H9 (cell line): ENCODE measurements around the gene BPIFB4. TPM values are rescaled to one million over a fixed set of nuclear protein-coding genes. Genes with fewer than 3 reads are reported as not detected.

Experiments
- DNase-seq: peaks from one replicate; pipeline ENCODE4 v3.0.0-alpha.2; 2017
- H2AFZ ChIP-seq: one replicate; pipeline ENCODE4 v1.6.1; 2013; ENCODE audit warnings: mild to moderate bottlenecking, low read length, control low read depth, moderate library complexity
- H2AK5ac ChIP-seq: 2 replicates; pipeline ENCODE4 v1.6.1; 2013; ENCODE audit warnings: low read length, control low read depth, mixed read lengths; ENCODE audit not compliant: insufficient read length
- H2BK120ac ChIP-seq: one replicate; pipeline ENCODE4 v1.6.1; 2013; ENCODE audit warnings: low read depth, mild to moderate bottlenecking, low read length, control low read depth, inconsistent platforms; ENCODE audit not compliant: poor library complexity, severe bottlenecking
- H2BK12ac ChIP-seq: 2 replicates; pipeline ENCODE4 v1.6.1; 2013; ENCODE audit warnings: low read length, control low read depth, mixed read lengths, low read depth; ENCODE audit not compliant: insufficient read length
- H2BK15ac ChIP-seq: 2 replicates; pipeline ENCODE4 v1.6.1; 2013; ENCODE audit warnings: low read depth, low read length, control low read depth
- H2BK20ac ChIP-seq: one replicate; pipeline ENCODE4 v1.6.1; 2013; ENCODE audit warnings: low read depth, mild to moderate bottlenecking, low read length, control low read depth, inconsistent platforms; ENCODE audit not compliant: poor library complexity, severe bottlenecking
- H2BK5ac ChIP-seq: 2 replicates; pipeline ENCODE4 v1.6.1; 2013; ENCODE audit warnings: low read length, control low read depth, mixed read lengths; ENCODE audit not compliant: insufficient read length
- H3K14ac ChIP-seq: 2 replicates; pipeline ENCODE4 v1.6.1; 2013; ENCODE audit warnings: low read length, control low read depth; ENCODE audit not compliant: insufficient read depth
- H3K18ac ChIP-seq: 2 replicates; pipeline ENCODE4 v1.6.1; 2013; ENCODE audit warnings: low read depth, mild to moderate bottlenecking, mixed read lengths, low read length, control low read depth; ENCODE audit not compliant: insufficient read length
- H3K23ac ChIP-seq: 2 replicates; pipeline ENCODE4 v1.6.1; 2013; ENCODE audit warnings: low read length, control low read depth, mixed read lengths, low read depth; ENCODE audit not compliant: insufficient read length
- H3K23me2 ChIP-seq: 2 replicates; pipeline ENCODE4 v1.6.1; 2013; ENCODE audit warnings: low read depth, mild to moderate bottlenecking, mixed read lengths, low read length, control low read depth; ENCODE audit not compliant: insufficient read length, poor library complexity, severe bottlenecking
- H3K27ac ChIP-seq: 2 replicates; pipeline ENCODE4 v1.5.1; 2013; ENCODE audit warnings: low read length, control low read depth, mixed read lengths, low read depth; ENCODE audit not compliant: insufficient read length
- H3K27me3 ChIP-seq: 2 replicates; pipeline ENCODE4 v1.6.1; 2013; ENCODE audit warnings: low read length, control low read depth, inconsistent platforms; ENCODE audit not compliant: insufficient read depth
- H3K4ac ChIP-seq: 2 replicates; pipeline ENCODE4 v1.6.1; 2013; ENCODE audit warnings: low read depth, mild to moderate bottlenecking, control low read depth, inconsistent platforms, low read length, moderate library complexity
- H3K4me1 ChIP-seq: 2 replicates; pipeline ENCODE4 v1.6.1; 2013; ENCODE audit warnings: low read length, control low read depth, inconsistent platforms; ENCODE audit not compliant: insufficient read depth
- H3K4me2 ChIP-seq: 2 replicates; pipeline ENCODE4 v1.6.1; 2013; ENCODE audit warnings: low read length, control low read depth, mixed read lengths; ENCODE audit not compliant: insufficient read length, insufficient read depth
- H3K56ac ChIP-seq: 2 replicates; pipeline ENCODE4 v1.6.1; 2013; ENCODE audit warnings: low read depth, mild to moderate bottlenecking, mixed read lengths, low read length, control low read depth; ENCODE audit not compliant: insufficient read length
- H3K79me1 ChIP-seq: 2 replicates; pipeline ENCODE4 v1.6.1; 2013; ENCODE audit warnings: low read depth, mild to moderate bottlenecking, moderate library complexity, low read length, control low read depth, inconsistent platforms; ENCODE audit not compliant: insufficient read depth, poor library complexity, severe bottlenecking
- H3K79me2 ChIP-seq: 2 replicates; pipeline ENCODE4 v1.6.1; 2013; ENCODE audit warnings: low read length, control low read depth, inconsistent platforms; ENCODE audit not compliant: insufficient read depth
- H3K9ac ChIP-seq: 2 replicates; pipeline ENCODE4 v1.6.1; 2013; ENCODE audit warnings: low read length, control low read depth, mixed read lengths; ENCODE audit not compliant: insufficient read length; ENCODE audit errors: extremely low read depth
- H3K9me3 ChIP-seq: one replicate; pipeline ENCODE4 v1.6.1; 2013; ENCODE audit warnings: low read depth, low read length, inconsistent platforms; ENCODE audit not compliant: control insufficient read depth
- H3T11ph ChIP-seq: one replicate; pipeline ENCODE4 v1.6.1; 2013; ENCODE audit warnings: mild to moderate bottlenecking, low read length, control low read depth, inconsistent platforms
- H4K20me1 ChIP-seq: one replicate; pipeline ENCODE4 v1.6.1; 2013; ENCODE audit not compliant: control insufficient read depth, insufficient read length, insufficient read depth
- H4K5ac ChIP-seq: 2 replicates; pipeline ENCODE4 v1.6.1; 2013; ENCODE audit warnings: low read depth, mild to moderate bottlenecking, mixed read lengths, low read length, control low read depth; ENCODE audit not compliant: insufficient read length
- H4K8ac ChIP-seq: replicated peaks from 2 replicates; pipeline ENCODE4 v1.6.1; 2013; ENCODE audit warnings: low read length, control low read depth, mixed read lengths, low read depth; ENCODE audit not compliant: insufficient read length
- H4K91ac ChIP-seq: 2 replicates; pipeline ENCODE4 v1.6.1; 2013; ENCODE audit warnings: low read depth, mild to moderate bottlenecking, moderate library complexity, mixed read lengths, low read length, control low read depth; ENCODE audit not compliant: insufficient read length
- H3K27ac Mint-ChIP-seq, 3 experiments: 2 replicates in 2 of 3; 3 replicates in 1 of 3; pipeline ENCODE4 v1.8.0; 2020 to 2021; ENCODE audit warnings: mixed read lengths in 3 of 3, mild to moderate bottlenecking in 1 of 3, moderate library complexity in 1 of 3
- H3K27me3 Mint-ChIP-seq: 2 replicates; pipeline ENCODE4 v1.8.0; 2021; ENCODE audit warnings: low read depth, mild to moderate bottlenecking, moderate library complexity, mixed read lengths
- H3K36me3 Mint-ChIP-seq, 3 experiments: 2 replicates in 2 of 3; 3 replicates in 1 of 3; pipeline ENCODE4 v1.8.0; 2020 to 2021; ENCODE audit warnings: low read depth in 3 of 3, mixed read lengths in 3 of 3; ENCODE audit not compliant: insufficient read depth in 1 of 3
- H3K4me1 Mint-ChIP-seq, 2 experiments: 2 replicates each; pipeline ENCODE4 v1.8.0; 2020; ENCODE audit warnings: mixed read lengths in 2 of 2
- H3K4me3 Mint-ChIP-seq, 2 experiments: 2 replicates in 1 of 2; 3 replicates in 1 of 2; pipeline ENCODE4 v1.8.0; 2020 to 2021; ENCODE audit warnings: mild to moderate bottlenecking in 2 of 2, mixed read lengths in 2 of 2, moderate library complexity in 1 of 2
- H3K9me3 Mint-ChIP-seq, 2 experiments: 2 replicates in 1 of 2; 3 replicates in 1 of 2; pipeline ENCODE4 v1.8.0; 2020; ENCODE audit warnings: mild to moderate bottlenecking in 2 of 2, mixed read lengths in 2 of 2, moderate library complexity in 1 of 2
- WGBS: extraction: QIAGEN DNeasy Blood & Tissue Kit; methylation state at CpG from one replicate; pipeline ENCODE4 v1.1.7; 2013; ENCODE audit warnings: missing lambda C conversion rate, low lambda C conversion rate, mixed read lengths; ENCODE audit not compliant: insufficient read length; ENCODE audit errors: extremely low coverage; 5-methylcytosine and 5-hydroxymethylcytosine counted together
- total RNA-seq: library from RNA; stranded (reverse); gene quantifications from 2 replicates; pipeline ENCODE4 v1.2.1, GENCODE V29; 2021
- TF ChIP-seq, protein P1 (sequence below): fragments of 200-600 bp; sonication (generic); conservative IDR thresholded peaks from 3 replicates; pipeline ENCODE4 v1.8.0; 2021; ENCODE audit warnings: antibody characterized with exemption, mild to moderate bottlenecking

Gene BPIFB4
- total RNA-seq, 1 experiment from 2014 or later: not detected

DNA sequence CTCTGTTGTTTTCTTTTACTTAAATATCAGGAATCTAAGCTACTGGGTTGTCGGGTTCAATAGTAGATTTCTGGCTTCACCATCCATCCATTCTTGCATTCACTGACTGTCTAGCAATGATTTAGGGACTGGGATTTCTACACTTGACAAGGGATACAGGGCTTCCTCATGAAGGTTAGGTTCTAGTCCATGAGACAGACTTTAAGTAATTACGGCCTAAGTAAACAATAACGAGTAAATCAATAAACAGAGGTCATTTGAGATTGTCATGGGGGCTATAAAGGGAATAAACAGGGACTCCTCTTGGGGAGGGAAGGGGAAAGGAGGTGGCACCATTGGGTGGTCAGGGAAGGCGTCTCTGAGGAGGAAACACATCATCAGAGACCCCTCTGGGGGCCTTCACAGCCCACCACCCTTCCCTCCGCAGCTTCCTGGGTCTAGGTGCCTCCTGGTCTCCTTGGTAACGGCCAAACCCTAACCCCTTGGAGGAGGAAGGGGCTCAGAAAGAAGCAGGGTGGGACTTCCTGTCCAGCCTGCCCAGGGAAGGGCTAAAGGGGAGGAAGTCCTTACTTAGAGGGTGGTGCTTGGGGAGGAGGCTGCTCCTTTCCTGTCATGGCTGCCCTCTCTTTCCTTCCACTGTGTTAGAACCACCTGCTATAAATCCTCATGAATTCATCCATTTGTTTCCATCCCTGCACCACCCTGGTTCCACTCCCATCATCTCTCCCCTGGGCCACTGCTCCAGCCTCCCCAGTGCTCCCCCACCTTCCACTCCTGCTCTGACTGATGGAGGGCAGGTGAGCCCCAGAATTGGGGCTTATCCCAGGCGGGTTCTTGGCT is 33.3 kb downstream of the BPIFB4 start:
- Mint-ChIP-seq H3K4me3 (no peak overlapping the region), H3K4me1 (no peaks in the 10 kb centered on the region), H3K36me3 (peaks cover 9 to 19% (median 14%) of the 10 kb centered on the region in 3 experiments), H3K27ac (no peak overlapping the region), H3K9me3 (peaks cover 24 to 27% of the 10 kb centered on the region in 2 experiments), H3K27me3 (peaks cover 19% of the 10 kb centered on the region)
- Histone ChIP-seq H2BK12ac (no peak overlapping the region), H2BK15ac (no peak overlapping the region), H2BK5ac (no peak overlapping the region), H3K27ac (no peak overlapping the region), H3K4me1 (no peaks in the 10 kb centered on the region), H3K23ac (no peak overlapping the region), H3K9me3 (no peaks in the 10 kb centered on the region), H4K8ac (no peak overlapping the region), H3K27me3 (no peaks in the 10 kb centered on the region), H3K56ac (no peak overlapping the region), H2BK120ac (no peak overlapping the region), H2AFZ (no peak overlapping the region), H3T11ph (no peak overlapping the region), H3K4ac (no peak overlapping the region), H4K91ac (no peak overlapping the region), H4K20me1 (no peaks in the 10 kb centered on the region), H3K4me2 (no peak overlapping the region), H3K79me2 (no peaks in the 10 kb centered on the region), H3K79me1 (no peaks in the 10 kb centered on the region), H4K5ac (no peak overlapping the region), H3K23me2 (no peaks in the 10 kb centered on the region), H3K9ac (no peak overlapping the region), H2AK5ac (no peak overlapping the region), H3K14ac (no peak overlapping the region), H3K18ac (no peak overlapping the region), H2BK20ac (no peak overlapping the region)
- TF ChIP-seq, protein P1, sequence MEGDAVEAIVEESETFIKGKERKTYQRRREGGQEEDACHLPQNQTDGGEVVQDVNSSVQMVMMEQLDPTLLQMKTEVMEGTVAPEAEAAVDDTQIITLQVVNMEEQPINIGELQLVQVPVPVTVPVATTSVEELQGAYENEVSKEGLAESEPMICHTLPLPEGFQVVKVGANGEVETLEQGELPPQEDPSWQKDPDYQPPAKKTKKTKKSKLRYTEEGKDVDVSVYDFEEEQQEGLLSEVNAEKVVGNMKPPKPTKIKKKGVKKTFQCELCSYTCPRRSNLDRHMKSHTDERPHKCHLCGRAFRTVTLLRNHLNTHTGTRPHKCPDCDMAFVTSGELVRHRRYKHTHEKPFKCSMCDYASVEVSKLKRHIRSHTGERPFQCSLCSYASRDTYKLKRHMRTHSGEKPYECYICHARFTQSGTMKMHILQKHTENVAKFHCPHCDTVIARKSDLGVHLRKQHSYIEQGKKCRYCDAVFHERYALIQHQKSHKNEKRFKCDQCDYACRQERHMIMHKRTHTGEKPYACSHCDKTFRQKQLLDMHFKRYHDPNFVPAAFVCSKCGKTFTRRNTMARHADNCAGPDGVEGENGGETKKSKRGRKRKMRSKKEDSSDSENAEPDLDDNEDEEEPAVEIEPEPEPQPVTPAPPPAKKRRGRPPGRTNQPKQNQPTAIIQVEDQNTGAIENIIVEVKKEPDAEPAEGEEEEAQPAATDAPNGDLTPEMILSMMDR: no peak
- no CpG with 5 or more reads among the region's 7 CpGs for WGBS
- no peak for DNase-seq
